ENCODE results near the gene UIMC1. TPM values are rescaled to one million over a fixed set of nuclear protein-coding genes. Genes with fewer than 3 reads are reported as not detected.

The UIMC1 gene
- total and polyA plus RNA-seq, 2 of the 13 experiments (the other 11 are each of a cell fraction or from before 2014, with no cell fraction given) = 18.9 to 32.7 TPM

GRCh38 chr5:176994460-176995121 lies 12.0 kb downstream of the UIMC1 start:
- intact Hi-C loops (cut with micrococcal nuclease; ENCODE audit: unreplicated experiment) = no loop called here
- Histone ChIP-seq H3K27me3 (ENCODE audit: control insufficient read depth in 1 of 2, insufficient read depth in 2 of 2, low read length in 2 of 2) (no peaks in the 10 kb centered on the region), H3K4me1 (ENCODE audit: insufficient read depth, low read length) (peaks cover 46% of the 10 kb centered on the region), H3K79me2 (ENCODE audit: insufficient read depth, low read length) (peaks cover 86% of the 10 kb centered on the region), H3K36me3 (replicated peaks in 1 of 2; ENCODE audit: control insufficient read depth in 1 of 2, insufficient read depth in 2 of 2, low read length in 2 of 2) (no peaks in the 10 kb centered on the region; a peak in 1 of 5 replicates), H4K20me1 (ENCODE audit: insufficient read depth, low read length) (peaks cover 31% of the 10 kb centered on the region), H3K9me3 (ENCODE audit: low read length) (no peaks in the 10 kb centered on the region), H3K4me3 (replicated peaks in 1 of 3; ENCODE audit: insufficient read depth in 1 of 3, low read depth in 2 of 3, low read length in 3 of 3) (no peak overlapping the region), H3K9ac (ENCODE audit: insufficient read depth, low read depth, low read length) (no peak overlapping the region), H3K27ac (ENCODE audit: extremely low read length, insufficient read depth, low read length) (peak overlapping the region; percentile 54), H2AFZ (ENCODE audit: low read length) (no peak overlapping the region), H3K4me2 (ENCODE audit: low read depth, low read length) (no peak overlapping the region)
- WGBS (ENCODE audit: low lambda C conversion rate) = 85% methylated on average over 7 of the region's 7 CpGs
- no TSS peak for BruUV-seq (replicated peaks)
- DNase-seq (ENCODE audit: low spot score) (peak; percentile 87), FAIRE-seq (peak; percentile 15), ATAC-seq (peak; percentile 87)
- POLR2A ChIA-PET = interaction anchor here (1.4 kb wide), 1 partner anchor 11 kb away, joined by 10 read pairs; the partner anchor contains the start of gene UIMC1
- CTCF ChIA-PET (ENCODE audit: low intra/inter-chr PET ratio, low total read pairs) = no interaction called here
- in situ Hi-C loops (cut with HindIII; ENCODE audit: extremely low pct_ligation_motif_present, low pct_unique_long_range_greater_than_20kb) = no loop called here
- TF ChIP-seq, protein P1, sequence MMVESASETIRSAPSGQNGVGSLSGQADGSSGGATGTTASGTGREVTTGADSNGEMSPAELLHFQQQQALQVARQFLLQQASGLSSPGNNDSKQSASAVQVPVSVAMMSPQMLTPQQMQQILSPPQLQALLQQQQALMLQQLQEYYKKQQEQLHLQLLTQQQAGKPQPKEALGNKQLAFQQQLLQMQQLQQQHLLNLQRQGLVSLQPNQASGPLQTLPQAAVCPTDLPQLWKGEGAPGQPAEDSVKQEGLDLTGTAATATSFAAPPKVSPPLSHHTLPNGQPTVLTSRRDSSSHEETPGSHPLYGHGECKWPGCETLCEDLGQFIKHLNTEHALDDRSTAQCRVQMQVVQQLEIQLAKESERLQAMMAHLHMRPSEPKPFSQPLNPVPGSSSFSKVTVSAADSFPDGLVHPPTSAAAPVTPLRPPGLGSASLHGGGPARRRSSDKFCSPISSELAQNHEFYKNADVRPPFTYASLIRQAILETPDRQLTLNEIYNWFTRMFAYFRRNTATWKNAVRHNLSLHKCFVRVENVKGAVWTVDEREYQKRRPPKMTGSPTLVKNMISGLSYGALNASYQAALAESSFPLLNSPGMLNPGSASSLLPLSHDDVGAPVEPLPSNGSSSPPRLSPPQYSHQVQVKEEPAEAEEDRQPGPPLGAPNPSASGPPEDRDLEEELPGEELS (CRISPR knock-in tag; IDR thresholded peaks at IDR 0.05) = peak; percentile 49; the same call in 1 of the 2 replicates
- TF ChIP-seq ZNF687 (CRISPR knock-in tag; IDR thresholded peaks at IDR 0.05) (no peak), SRSF9 (IDR thresholded peaks at IDR 0.05; ENCODE audit: borderline replicate concordance, insufficient read depth, low read depth, low read length, poor library complexity, severe bottlenecking) (no peak), EP300 (IDR thresholded peaks at IDR 0.05; ENCODE audit: low read depth in 2 of 2, low read length in 2 of 2) (peak in 1 of 2 experiments; percentile 26; a peak in 1 of 4 replicates), EP300 (CRISPR knock-in tag; IDR thresholded peaks at IDR 0.05; ENCODE audit: borderline replicate concordance) (peak; percentile 61; the same call in 1 of the 2 replicates), RFX5 (IDR thresholded peaks at IDR 0.05; ENCODE audit: low read depth, low read length) (no peak), ZEB1 (IDR thresholded peaks at IDR 0.05; ENCODE audit: insufficient replicate concordance, low read depth) (no peak), SP140L (CRISPR knock-in tag; IDR thresholded peaks at IDR 0.05; ENCODE audit: borderline replicate concordance) (no peak), CREB1 (IDR thresholded peaks at IDR 0.05) (no peak), CREB1 (CRISPR knock-in tag; IDR thresholded peaks at IDR 0.05) (0 out of 2 replicates have a peak, but pooled peaks have one; percentile 30), PITX1 (CRISPR knock-in tag; IDR thresholded peaks at IDR 0.05) (no peak), ZNF674 (CRISPR knock-in tag; IDR thresholded peaks at IDR 0.05; ENCODE audit: low read depth) (no peak), ZNF224 (CRISPR knock-in tag; IDR thresholded peaks at IDR 0.05) (no peak), HNRNPK (IDR thresholded peaks at IDR 0.05; ENCODE audit: low read depth, low read length, poor library complexity, severe bottlenecking) (no peak), ZFP90 (CRISPR knock-in tag; IDR thresholded peaks at IDR 0.05; ENCODE audit: borderline replicate concordance) (no peak)
- TF ChIP-seq, protein P2, sequence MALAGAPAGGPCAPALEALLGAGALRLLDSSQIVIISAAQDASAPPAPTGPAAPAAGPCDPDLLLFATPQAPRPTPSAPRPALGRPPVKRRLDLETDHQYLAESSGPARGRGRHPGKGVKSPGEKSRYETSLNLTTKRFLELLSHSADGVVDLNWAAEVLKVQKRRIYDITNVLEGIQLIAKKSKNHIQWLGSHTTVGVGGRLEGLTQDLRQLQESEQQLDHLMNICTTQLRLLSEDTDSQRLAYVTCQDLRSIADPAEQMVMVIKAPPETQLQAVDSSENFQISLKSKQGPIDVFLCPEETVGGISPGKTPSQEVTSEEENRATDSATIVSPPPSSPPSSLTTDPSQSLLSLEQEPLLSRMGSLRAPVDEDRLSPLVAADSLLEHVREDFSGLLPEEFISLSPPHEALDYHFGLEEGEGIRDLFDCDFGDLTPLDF (CRISPR knock-in tag; IDR thresholded peaks at IDR 0.05) = no peak
